Peyer's patch (tissue), 4 donors: ENCODE measurements around the gene ILDR2. TPM values are rescaled to one million over a fixed set of nuclear protein-coding genes. Genes with fewer than 3 reads are reported as not detected.

Experiments
- DNase-seq, 3 donors: peaks; one replicate each; pipeline ENCODE4 v3.0.0-alpha.2; 2017 to 2019
- H3K27ac ChIP-seq, 4 donors: fragments of 200-600 bp; sonication (generic); one replicate each; pipeline ENCODE4 v1.5.1; 2016 to 2019
- H3K27me3 ChIP-seq, 2 donors: fragments of 200-600 bp; sonication (generic); one replicate each; pipeline ENCODE4 v1.5.1; 2019
- H3K36me3 ChIP-seq, 3 donors: fragments of 200-600 bp; sonication (generic); one replicate each; pipeline ENCODE4 v1.5.1; 2016 to 2019
- H3K4me1 ChIP-seq, 4 donors: fragments of 200-600 bp; sonication (generic); one replicate each; pipeline ENCODE4 v1.5.1; 2016 to 2019
- H3K4me3 ChIP-seq, 4 donors: fragments of 200-600 bp; sonication (generic); 1 replicate in 3 of 4; 2 replicates in 1 of 4; pipeline ENCODE4 v1.5.1; 2016 to 2019; ENCODE audit warnings: mild to moderate bottlenecking in 1 of 4
- H3K9me3 ChIP-seq, 4 donors: fragments of 200-600 bp; sonication (generic); one replicate each; pipeline ENCODE4 v1.5.1; 2016 to 2019; ENCODE audit warnings: mild to moderate bottlenecking in 1 of 4
- CTCF ChIP-seq, 6 experiments: fragments of 450-650 bp in 4 of 6; fragments of 200-600 bp in 2 of 6; sonication (generic) in 1 of 6; IDR thresholded peaks; one replicate each; pipeline ENCODE4 v1.5.1; 2017 to 2019; ENCODE audit warnings: antibody characterized with exemption in 6 of 6, mild to moderate bottlenecking in 3 of 6, moderate library complexity in 1 of 6
- POLR2A ChIP-seq, 2 donors: fragments of 450-650 bp; IDR thresholded peaks; one replicate each; pipeline ENCODE4 v1.5.1; 2017; ENCODE audit warnings: antibody characterized with exemption in 2 of 2, mild to moderate bottlenecking in 2 of 2, moderate library complexity in 2 of 2
- total RNA-seq, 4 donors: library from RNA; depleted of rRNA; stranded (reverse); fragments of >200 nt; gene quantifications; one replicate each; pipeline ENCODE4 v1.1.0, GENCODE V29; 2016

Gene ILDR2
- total RNA-seq, 4 donors from 2014 or later = 0.67 to 2.1 (median 1.6) TPM

DNA sequence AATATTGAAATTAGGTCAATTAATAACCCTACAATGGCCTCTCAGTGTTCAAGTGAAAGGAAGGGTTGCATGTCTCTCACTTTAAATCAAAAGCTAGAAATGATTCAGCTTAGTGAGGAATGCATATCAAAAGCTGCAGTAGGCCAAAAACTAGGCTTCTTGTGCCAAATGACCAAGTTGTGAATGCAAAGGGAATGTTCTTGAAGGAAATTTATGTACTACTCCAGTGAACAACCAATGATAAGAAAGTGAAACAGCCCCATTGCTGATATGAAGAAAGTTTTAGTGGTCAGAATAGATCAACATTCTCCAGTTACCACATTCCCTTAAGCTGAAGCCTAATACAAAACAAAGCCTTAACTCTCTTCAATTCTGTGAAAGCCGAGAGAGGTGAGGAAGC is 23.7 kb upstream of the ILDR2 start:
- Histone ChIP-seq H3K27me3 (no peaks in the 10 kb centered on the region), H3K36me3 (no peaks in the 10 kb centered on the region), H3K4me3 (no peak overlapping the region), H3K27ac (no peak overlapping the region), H3K4me1 (no peaks in the 10 kb centered on the region), H3K9me3 (no peaks in the 10 kb centered on the region)
- DNase-seq = no peak
- TF ChIP-seq POLR2A (IDR thresholded peaks at IDR 0.05) (no peak), CTCF (IDR thresholded peaks at IDR 0.05) (no peak)

- no peaks in the 10 kb centered on the region for H3K27me3 ChIP-seq
- H3K9me3 ChIP-seq = no peaks in the 10 kb centered on the region
- H3K36me3 ChIP-seq = no peaks in the 10 kb centered on the region
- no peak for DNase-seq
- H3K4me3 ChIP-seq = no peak within 1 kb of the TSS
- H3K27ac ChIP-seq = no peak within 1 kb of the TSS
- TF ChIP-seq POLR2A (IDR thresholded peaks at IDR 0.05) (no peak), CTCF (IDR thresholded peaks at IDR 0.05) (no peak)
- no peaks in the 10 kb centered on the region for H3K4me1 ChIP-seq
Measured at GRCh38 chr1:166988974-166989515, 13.7 kb upstream of the ILDR2 start, which contains the start of gene MAEL. TSS of gene MAEL (plus strand) at chr1:166989280. CDS start at chr1:166989353, 73 bp downstream.

GRCh38 chr1:166981589-166981988 is 6.2 kb upstream of the ILDR2 start:
- DNase-seq = no peak
- Histone ChIP-seq H3K27ac (no peak overlapping the region), H3K4me3 (no peak overlapping the region), H3K27me3 (no peaks in the 10 kb centered on the region), H3K36me3 (no peaks in the 10 kb centered on the region), H3K4me1 (no peaks in the 10 kb centered on the region), H3K9me3 (no peaks in the 10 kb centered on the region)
- TF ChIP-seq POLR2A (IDR thresholded peaks at IDR 0.05) (no peak), CTCF (IDR thresholded peaks at IDR 0.05) (no peak)

DNA sequence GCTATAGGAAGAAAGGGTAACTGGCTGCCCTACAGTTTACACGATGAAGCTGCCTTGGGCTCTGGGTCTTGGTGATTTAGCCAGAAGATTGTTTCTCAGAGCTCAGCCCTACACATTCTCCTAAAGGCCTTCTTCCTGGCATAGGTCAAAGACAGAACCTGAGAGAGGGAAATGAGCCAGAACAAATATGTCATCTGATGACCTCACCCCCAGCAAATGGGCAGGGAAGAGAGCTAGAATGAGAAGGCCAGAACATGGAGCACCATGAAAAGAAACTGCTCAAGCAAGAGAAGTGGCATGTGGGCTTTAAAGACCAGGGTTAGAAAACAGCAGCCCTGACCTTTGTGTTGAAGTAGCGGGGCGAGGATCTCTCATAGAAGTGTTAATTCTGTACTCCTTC is 5.5 kb upstream of the ILDR2 start:
- H3K27me3 ChIP-seq = no peaks in the 10 kb centered on the region
- no peaks in the 10 kb centered on the region for H3K36me3 ChIP-seq
- no peaks in the 10 kb centered on the region for H3K4me1 ChIP-seq
- H3K27ac ChIP-seq = no peak overlapping the region
- no peaks in the 10 kb centered on the region for H3K9me3 ChIP-seq
- TF ChIP-seq POLR2A (IDR thresholded peaks at IDR 0.05) = no peak
- TF ChIP-seq CTCF (IDR thresholded peaks at IDR 0.05) = no peak
- no peak overlapping the region for H3K4me3 ChIP-seq
- DNase-seq = no peak

- H3K27ac ChIP-seq = no peak overlapping the region
- TF ChIP-seq CTCF (IDR thresholded peaks at IDR 0.05) = no peak
- no peak for TF ChIP-seq POLR2A (IDR thresholded peaks at IDR 0.05)
- H3K36me3 ChIP-seq = no peaks in the 10 kb centered on the region
- H3K27me3 ChIP-seq = no peaks in the 10 kb centered on the region
- H3K4me3 ChIP-seq = no peak overlapping the region
- no peaks in the 10 kb centered on the region for H3K4me1 ChIP-seq
- H3K9me3 ChIP-seq = no peaks in the 10 kb centered on the region
- no peak for DNase-seq
Measured at GRCh38 chr1:166980383-166980782, 5.0 kb upstream of the ILDR2 start.

- Histone ChIP-seq H3K27ac (no peak overlapping the region), H3K4me1 (peaks cover 0 to 6% (median 0%) of the 10 kb centered on the region in 4 donors), H3K9me3 (no peaks in the 10 kb centered on the region), H3K27me3 (no peaks in the 10 kb centered on the region), H3K36me3 (no peaks in the 10 kb centered on the region), H3K4me3 (no peak overlapping the region)
- DNase-seq = no peak
- TF ChIP-seq POLR2A (IDR thresholded peaks at IDR 0.05) = no peak
- no peak for TF ChIP-seq CTCF (IDR thresholded peaks at IDR 0.05)
Measured at GRCh38 chr1:166978821-166979220, 3.5 kb upstream of the ILDR2 start.
